H9 (cell line): Measurements from ENCODE around the gene NDC1. TPM values are rescaled to one million over a fixed set of nuclear protein-coding genes. Genes with fewer than 3 reads are reported as not detected.

Experiments used
- DNase-seq: peaks from one replicate; pipeline ENCODE4 v3.0.0-alpha.2; 2017
- H2AFZ ChIP-seq: one replicate; pipeline ENCODE4 v1.6.1; 2013; ENCODE audit warnings: mild to moderate bottlenecking, low read length, control low read depth, moderate library complexity
- H2AK5ac ChIP-seq: 2 replicates; pipeline ENCODE4 v1.6.1; 2013; ENCODE audit warnings: low read length, control low read depth, mixed read lengths; ENCODE audit not compliant: insufficient read length
- H2BK120ac ChIP-seq: one replicate; pipeline ENCODE4 v1.6.1; 2013; ENCODE audit warnings: low read depth, mild to moderate bottlenecking, low read length, control low read depth, inconsistent platforms; ENCODE audit not compliant: poor library complexity, severe bottlenecking
- H2BK12ac ChIP-seq: 2 replicates; pipeline ENCODE4 v1.6.1; 2013; ENCODE audit warnings: low read length, control low read depth, mixed read lengths, low read depth; ENCODE audit not compliant: insufficient read length
- H2BK15ac ChIP-seq: 2 replicates; pipeline ENCODE4 v1.6.1; 2013; ENCODE audit warnings: low read depth, low read length, control low read depth
- H2BK20ac ChIP-seq: one replicate; pipeline ENCODE4 v1.6.1; 2013; ENCODE audit warnings: low read depth, mild to moderate bottlenecking, low read length, control low read depth, inconsistent platforms; ENCODE audit not compliant: poor library complexity, severe bottlenecking
- H2BK5ac ChIP-seq: 2 replicates; pipeline ENCODE4 v1.6.1; 2013; ENCODE audit warnings: low read length, control low read depth, mixed read lengths; ENCODE audit not compliant: insufficient read length
- H3K14ac ChIP-seq: 2 replicates; pipeline ENCODE4 v1.6.1; 2013; ENCODE audit warnings: low read length, control low read depth; ENCODE audit not compliant: insufficient read depth
- H3K18ac ChIP-seq: 2 replicates; pipeline ENCODE4 v1.6.1; 2013; ENCODE audit warnings: low read depth, mild to moderate bottlenecking, mixed read lengths, low read length, control low read depth; ENCODE audit not compliant: insufficient read length
- H3K23ac ChIP-seq: 2 replicates; pipeline ENCODE4 v1.6.1; 2013; ENCODE audit warnings: low read length, control low read depth, mixed read lengths, low read depth; ENCODE audit not compliant: insufficient read length
- H3K23me2 ChIP-seq: 2 replicates; pipeline ENCODE4 v1.6.1; 2013; ENCODE audit warnings: low read depth, mild to moderate bottlenecking, mixed read lengths, low read length, control low read depth; ENCODE audit not compliant: insufficient read length, poor library complexity, severe bottlenecking
- H3K27ac ChIP-seq: 2 replicates; pipeline ENCODE4 v1.5.1; 2013; ENCODE audit warnings: low read length, control low read depth, mixed read lengths, low read depth; ENCODE audit not compliant: insufficient read length
- H3K27me3 ChIP-seq: 2 replicates; pipeline ENCODE4 v1.6.1; 2013; ENCODE audit warnings: low read length, control low read depth, inconsistent platforms; ENCODE audit not compliant: insufficient read depth
- H3K4ac ChIP-seq: 2 replicates; pipeline ENCODE4 v1.6.1; 2013; ENCODE audit warnings: low read depth, mild to moderate bottlenecking, control low read depth, inconsistent platforms, low read length, moderate library complexity
- H3K4me1 ChIP-seq: 2 replicates; pipeline ENCODE4 v1.6.1; 2013; ENCODE audit warnings: low read length, control low read depth, inconsistent platforms; ENCODE audit not compliant: insufficient read depth
- H3K4me2 ChIP-seq: 2 replicates; pipeline ENCODE4 v1.6.1; 2013; ENCODE audit warnings: low read length, control low read depth, mixed read lengths; ENCODE audit not compliant: insufficient read length, insufficient read depth
- H3K56ac ChIP-seq: 2 replicates; pipeline ENCODE4 v1.6.1; 2013; ENCODE audit warnings: low read depth, mild to moderate bottlenecking, mixed read lengths, low read length, control low read depth; ENCODE audit not compliant: insufficient read length
- H3K79me1 ChIP-seq: 2 replicates; pipeline ENCODE4 v1.6.1; 2013; ENCODE audit warnings: low read depth, mild to moderate bottlenecking, moderate library complexity, low read length, control low read depth, inconsistent platforms; ENCODE audit not compliant: insufficient read depth, poor library complexity, severe bottlenecking
- H3K79me2 ChIP-seq: 2 replicates; pipeline ENCODE4 v1.6.1; 2013; ENCODE audit warnings: low read length, control low read depth, inconsistent platforms; ENCODE audit not compliant: insufficient read depth
- H3K9ac ChIP-seq: 2 replicates; pipeline ENCODE4 v1.6.1; 2013; ENCODE audit warnings: low read length, control low read depth, mixed read lengths; ENCODE audit not compliant: insufficient read length; ENCODE audit errors: extremely low read depth
- H3K9me3 ChIP-seq: one replicate; pipeline ENCODE4 v1.6.1; 2013; ENCODE audit warnings: low read depth, low read length, inconsistent platforms; ENCODE audit not compliant: control insufficient read depth
- H3T11ph ChIP-seq: one replicate; pipeline ENCODE4 v1.6.1; 2013; ENCODE audit warnings: mild to moderate bottlenecking, low read length, control low read depth, inconsistent platforms
- H4K20me1 ChIP-seq: one replicate; pipeline ENCODE4 v1.6.1; 2013; ENCODE audit not compliant: control insufficient read depth, insufficient read length, insufficient read depth
- H4K5ac ChIP-seq: 2 replicates; pipeline ENCODE4 v1.6.1; 2013; ENCODE audit warnings: low read depth, mild to moderate bottlenecking, mixed read lengths, low read length, control low read depth; ENCODE audit not compliant: insufficient read length
- H4K8ac ChIP-seq: replicated peaks from 2 replicates; pipeline ENCODE4 v1.6.1; 2013; ENCODE audit warnings: low read length, control low read depth, mixed read lengths, low read depth; ENCODE audit not compliant: insufficient read length
- H4K91ac ChIP-seq: 2 replicates; pipeline ENCODE4 v1.6.1; 2013; ENCODE audit warnings: low read depth, mild to moderate bottlenecking, moderate library complexity, mixed read lengths, low read length, control low read depth; ENCODE audit not compliant: insufficient read length
- H3K27ac Mint-ChIP-seq, 3 experiments: 2 replicates in 2 of 3; 3 replicates in 1 of 3; pipeline ENCODE4 v1.8.0; 2020 to 2021; ENCODE audit warnings: mixed read lengths in 3 of 3, mild to moderate bottlenecking in 1 of 3, moderate library complexity in 1 of 3
- H3K27me3 Mint-ChIP-seq: 2 replicates; pipeline ENCODE4 v1.8.0; 2021; ENCODE audit warnings: low read depth, mild to moderate bottlenecking, moderate library complexity, mixed read lengths
- H3K36me3 Mint-ChIP-seq, 3 experiments: 2 replicates in 2 of 3; 3 replicates in 1 of 3; pipeline ENCODE4 v1.8.0; 2020 to 2021; ENCODE audit warnings: low read depth in 3 of 3, mixed read lengths in 3 of 3; ENCODE audit not compliant: insufficient read depth in 1 of 3
- H3K4me1 Mint-ChIP-seq, 2 experiments: 2 replicates each; pipeline ENCODE4 v1.8.0; 2020; ENCODE audit warnings: mixed read lengths in 2 of 2
- H3K4me3 Mint-ChIP-seq, 2 experiments: 2 replicates in 1 of 2; 3 replicates in 1 of 2; pipeline ENCODE4 v1.8.0; 2020 to 2021; ENCODE audit warnings: mild to moderate bottlenecking in 2 of 2, mixed read lengths in 2 of 2, moderate library complexity in 1 of 2
- H3K9me3 Mint-ChIP-seq, 2 experiments: 2 replicates in 1 of 2; 3 replicates in 1 of 2; pipeline ENCODE4 v1.8.0; 2020; ENCODE audit warnings: mild to moderate bottlenecking in 2 of 2, mixed read lengths in 2 of 2, moderate library complexity in 1 of 2
- WGBS: extraction: QIAGEN DNeasy Blood & Tissue Kit; methylation state at CpG from one replicate; pipeline ENCODE4 v1.1.7; 2013; ENCODE audit warnings: missing lambda C conversion rate, low lambda C conversion rate, mixed read lengths; ENCODE audit not compliant: insufficient read length; ENCODE audit errors: extremely low coverage; 5-methylcytosine and 5-hydroxymethylcytosine counted together
- total RNA-seq: library from RNA; stranded (reverse); gene quantifications from 2 replicates; pipeline ENCODE4 v1.2.1, GENCODE V29; 2021
- TF ChIP-seq, protein P1 (sequence below): fragments of 200-600 bp; sonication (generic); conservative IDR thresholded peaks from 3 replicates; pipeline ENCODE4 v1.8.0; 2021; ENCODE audit warnings: antibody characterized with exemption, mild to moderate bottlenecking

NDC1 gene
- total RNA-seq, 1 experiment from 2014 or later = 49.3 TPM

GRCh38 chr1:53826367-53826766 lies 11.7 kb downstream of the NDC1 start:
- Mint-ChIP-seq H3K36me3 (peaks cover 20 to 62% (median 55%) of the 10 kb centered on the region in 3 experiments; a peak in 6 of 7 replicates), H3K4me3 (no peak overlapping the region), H3K27me3 (no peaks in the 10 kb centered on the region), H3K4me1 (no peaks in the 10 kb centered on the region), H3K9me3 (no peaks in the 10 kb centered on the region), H3K27ac (no peak overlapping the region)
- H3K79me1 ChIP-seq = no peaks in the 10 kb centered on the region
- H3K56ac ChIP-seq = no peak overlapping the region
- no peaks in the 10 kb centered on the region for H3K9me3 ChIP-seq
- H3K27ac ChIP-seq = no peak overlapping the region
- DNase-seq = no peak
- no peak overlapping the region for H2BK5ac ChIP-seq
- no peaks in the 10 kb centered on the region; the same call in 1 of the 2 replicates for H3K79me2 ChIP-seq
- H2BK20ac ChIP-seq = no peak overlapping the region
- no peak overlapping the region for H2AK5ac ChIP-seq
- no peak overlapping the region for H2BK120ac ChIP-seq
- H3T11ph ChIP-seq = no peak overlapping the region
- H3K4me2 ChIP-seq = no peak overlapping the region
- no peak overlapping the region for H3K23ac ChIP-seq
- no peak overlapping the region for H3K14ac ChIP-seq
- no CpG with 5 or more reads among the region's 2 CpGs for WGBS
- H2AFZ ChIP-seq = no peak overlapping the region
- H3K23me2 ChIP-seq = no peaks in the 10 kb centered on the region
- TF ChIP-seq, protein P1, sequence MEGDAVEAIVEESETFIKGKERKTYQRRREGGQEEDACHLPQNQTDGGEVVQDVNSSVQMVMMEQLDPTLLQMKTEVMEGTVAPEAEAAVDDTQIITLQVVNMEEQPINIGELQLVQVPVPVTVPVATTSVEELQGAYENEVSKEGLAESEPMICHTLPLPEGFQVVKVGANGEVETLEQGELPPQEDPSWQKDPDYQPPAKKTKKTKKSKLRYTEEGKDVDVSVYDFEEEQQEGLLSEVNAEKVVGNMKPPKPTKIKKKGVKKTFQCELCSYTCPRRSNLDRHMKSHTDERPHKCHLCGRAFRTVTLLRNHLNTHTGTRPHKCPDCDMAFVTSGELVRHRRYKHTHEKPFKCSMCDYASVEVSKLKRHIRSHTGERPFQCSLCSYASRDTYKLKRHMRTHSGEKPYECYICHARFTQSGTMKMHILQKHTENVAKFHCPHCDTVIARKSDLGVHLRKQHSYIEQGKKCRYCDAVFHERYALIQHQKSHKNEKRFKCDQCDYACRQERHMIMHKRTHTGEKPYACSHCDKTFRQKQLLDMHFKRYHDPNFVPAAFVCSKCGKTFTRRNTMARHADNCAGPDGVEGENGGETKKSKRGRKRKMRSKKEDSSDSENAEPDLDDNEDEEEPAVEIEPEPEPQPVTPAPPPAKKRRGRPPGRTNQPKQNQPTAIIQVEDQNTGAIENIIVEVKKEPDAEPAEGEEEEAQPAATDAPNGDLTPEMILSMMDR = peak; percentile 47
- no peak overlapping the region for H4K5ac ChIP-seq
- no peak overlapping the region for H2BK15ac ChIP-seq
- no peak overlapping the region for H2BK12ac ChIP-seq
- no peak overlapping the region for H3K4ac ChIP-seq
- no peaks in the 10 kb centered on the region for H4K20me1 ChIP-seq
- no peak overlapping the region for H3K18ac ChIP-seq
- H3K9ac ChIP-seq = no peak overlapping the region
- no peak overlapping the region for H4K8ac ChIP-seq
- H3K4me1 ChIP-seq = no peaks in the 10 kb centered on the region
- H3K27me3 ChIP-seq = no peaks in the 10 kb centered on the region
- no peak overlapping the region for H4K91ac ChIP-seq
